Coronary artery (tissue), 2 donors: Measurements from ENCODE around the gene UBE2Q1.

Experiments used
- DNase-seq: peaks from one replicate; pipeline ENCODE4 v3.0.0-alpha.2; 2017; ENCODE audit warnings: low spot score
- H3K27ac ChIP-seq, 2 donors: fragments of 200-600 bp; sonication (generic); one replicate each; pipeline ENCODE4 v1.5.1; 2016 to 2019
- H3K4me3 ChIP-seq: fragments of 200-600 bp; sonication (generic); 2 replicates; pipeline ENCODE4 v1.5.1; 2016; ENCODE audit warnings: mild to moderate bottlenecking, moderate library complexity
- TF ChIP-seq, protein P1 (sequence below): fragments of 200-600 bp; sonication (generic); IDR thresholded peaks from one replicate; pipeline ENCODE4 v1.5.1; 2019; ENCODE audit warnings: antibody characterized with exemption

The UBE2Q1 gene

DNA sequence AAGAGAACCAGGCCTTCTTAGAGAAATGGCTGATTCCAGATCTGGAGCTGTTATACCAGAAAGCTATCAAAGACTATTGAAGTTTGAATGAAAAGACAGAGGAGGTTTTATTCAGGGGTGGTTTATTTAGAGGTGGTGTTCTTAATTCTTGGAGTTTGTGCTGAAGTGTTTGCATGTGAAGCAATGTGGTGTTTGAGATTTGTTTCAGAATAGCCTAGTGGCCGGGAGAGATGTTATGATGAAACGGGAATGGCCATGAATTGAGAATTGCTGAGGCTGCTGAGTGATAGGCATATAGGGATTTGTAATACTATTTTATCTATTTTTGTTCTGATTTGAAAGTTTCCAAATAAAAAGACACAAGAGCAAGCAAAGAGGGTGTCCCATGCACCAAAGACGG, 45.7 kb downstream of the UBE2Q1 start:
- no peak for DNase-seq
- Histone ChIP-seq H3K4me3 (no peak overlapping the region), H3K27ac (no peak overlapping the region)
- TF ChIP-seq, protein P1, sequence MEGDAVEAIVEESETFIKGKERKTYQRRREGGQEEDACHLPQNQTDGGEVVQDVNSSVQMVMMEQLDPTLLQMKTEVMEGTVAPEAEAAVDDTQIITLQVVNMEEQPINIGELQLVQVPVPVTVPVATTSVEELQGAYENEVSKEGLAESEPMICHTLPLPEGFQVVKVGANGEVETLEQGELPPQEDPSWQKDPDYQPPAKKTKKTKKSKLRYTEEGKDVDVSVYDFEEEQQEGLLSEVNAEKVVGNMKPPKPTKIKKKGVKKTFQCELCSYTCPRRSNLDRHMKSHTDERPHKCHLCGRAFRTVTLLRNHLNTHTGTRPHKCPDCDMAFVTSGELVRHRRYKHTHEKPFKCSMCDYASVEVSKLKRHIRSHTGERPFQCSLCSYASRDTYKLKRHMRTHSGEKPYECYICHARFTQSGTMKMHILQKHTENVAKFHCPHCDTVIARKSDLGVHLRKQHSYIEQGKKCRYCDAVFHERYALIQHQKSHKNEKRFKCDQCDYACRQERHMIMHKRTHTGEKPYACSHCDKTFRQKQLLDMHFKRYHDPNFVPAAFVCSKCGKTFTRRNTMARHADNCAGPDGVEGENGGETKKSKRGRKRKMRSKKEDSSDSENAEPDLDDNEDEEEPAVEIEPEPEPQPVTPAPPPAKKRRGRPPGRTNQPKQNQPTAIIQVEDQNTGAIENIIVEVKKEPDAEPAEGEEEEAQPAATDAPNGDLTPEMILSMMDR = no peak

DNA sequence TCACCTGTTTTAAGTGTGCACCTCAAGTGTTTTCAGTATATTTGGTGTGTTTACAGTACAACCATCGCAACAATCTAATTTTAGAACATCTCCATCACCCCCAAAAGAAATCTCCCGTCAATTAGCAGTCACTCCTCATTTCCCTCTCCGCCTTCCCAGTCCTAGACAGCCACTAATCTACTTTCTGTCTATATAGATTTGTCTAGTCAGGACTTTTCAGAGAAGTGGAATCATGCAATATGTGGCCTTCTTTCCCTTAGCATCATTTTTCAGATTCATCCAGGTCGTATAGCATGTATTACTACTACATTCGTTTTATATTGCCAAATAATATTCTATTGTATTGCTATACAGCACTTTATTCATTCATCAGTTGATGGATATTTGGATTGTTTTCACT, 54.6 kb downstream of the UBE2Q1 start:
- H3K4me3 ChIP-seq = no peak overlapping the region
- H3K27ac ChIP-seq = no peak overlapping the region
- DNase-seq = no peak
- TF ChIP-seq, protein P1 = no peak

DNA sequence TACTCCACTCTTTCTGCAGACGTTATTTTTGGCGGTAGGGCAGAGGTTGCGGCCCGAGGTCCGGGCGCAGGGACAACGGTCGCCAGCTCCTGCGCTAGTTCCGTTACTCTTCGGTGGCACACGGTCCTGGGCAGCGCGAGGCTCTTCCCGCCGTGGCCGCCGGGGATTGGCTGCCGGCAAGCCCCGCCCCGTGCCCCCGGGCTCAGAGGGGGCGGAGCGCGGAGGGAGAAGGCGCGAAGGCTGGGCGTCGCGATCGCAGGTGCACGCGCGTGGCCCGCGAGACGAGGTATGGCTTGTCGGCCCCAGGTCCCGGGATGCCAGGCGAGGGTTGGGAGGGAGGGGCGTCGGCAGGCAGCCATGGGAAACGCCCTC, 55.7 kb downstream of the UBE2Q1 start:
- H3K27ac ChIP-seq = peak overlapping the region in 1 of 2 donors; percentile 80
- TF ChIP-seq, protein P1 = no peak
- peak overlapping the region; percentile 74 for H3K4me3 ChIP-seq
- no peak for DNase-seq

DNA sequence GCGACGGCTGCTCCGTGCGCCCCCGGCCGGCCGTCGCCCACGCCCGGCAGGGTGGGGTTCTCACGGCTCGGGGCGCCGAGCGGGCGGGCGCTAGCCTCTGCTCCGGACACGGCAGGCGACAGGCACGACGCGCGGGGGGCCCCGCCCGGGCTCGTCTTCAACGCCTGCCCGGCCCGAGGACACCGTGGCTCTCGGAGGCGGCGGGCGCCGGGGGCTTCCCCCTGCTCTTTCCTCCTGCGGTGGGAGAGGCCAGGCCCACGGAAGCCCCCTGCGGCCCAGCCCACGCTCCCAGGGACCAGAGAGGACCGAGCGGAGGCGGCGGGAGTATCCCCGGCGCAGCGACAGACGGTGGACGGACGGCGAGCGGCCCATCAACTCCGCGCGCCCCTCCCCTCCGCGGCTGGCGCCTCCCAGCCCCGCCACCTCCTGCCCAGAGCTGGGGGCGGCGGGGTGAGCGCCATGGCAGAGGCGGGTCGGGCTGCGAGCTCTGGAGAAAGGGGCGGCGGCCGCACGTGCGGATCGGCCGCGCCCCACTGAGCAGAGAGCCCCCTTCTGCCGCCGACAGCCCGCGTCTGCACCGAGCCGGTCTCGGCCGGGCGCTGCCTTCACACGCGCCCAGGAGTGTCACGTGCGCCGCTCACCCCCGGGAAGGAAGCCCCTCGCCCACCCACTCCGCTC, 56.3 kb downstream of the UBE2Q1 start, which contains the start of the genes SHE and TDRD10:
SHE (minus strand) TSS at position 347 of the 678 bp plus-strand sequence. CDS start 386 bp downstream, outside the sequence.
TDRD10 (plus strand) TSS at position 154 of the 678 bp plus-strand sequence. CDS start 4,685 bp downstream, outside the sequence.
- TF ChIP-seq, protein P1 = no peak
- H3K27ac ChIP-seq = peak within 1 kb of the TSS in 1 of 2 donors; percentile 80
- H3K4me3 ChIP-seq = peak within 1 kb of the TSS; percentile 74
- no peak for DNase-seq

DNA sequence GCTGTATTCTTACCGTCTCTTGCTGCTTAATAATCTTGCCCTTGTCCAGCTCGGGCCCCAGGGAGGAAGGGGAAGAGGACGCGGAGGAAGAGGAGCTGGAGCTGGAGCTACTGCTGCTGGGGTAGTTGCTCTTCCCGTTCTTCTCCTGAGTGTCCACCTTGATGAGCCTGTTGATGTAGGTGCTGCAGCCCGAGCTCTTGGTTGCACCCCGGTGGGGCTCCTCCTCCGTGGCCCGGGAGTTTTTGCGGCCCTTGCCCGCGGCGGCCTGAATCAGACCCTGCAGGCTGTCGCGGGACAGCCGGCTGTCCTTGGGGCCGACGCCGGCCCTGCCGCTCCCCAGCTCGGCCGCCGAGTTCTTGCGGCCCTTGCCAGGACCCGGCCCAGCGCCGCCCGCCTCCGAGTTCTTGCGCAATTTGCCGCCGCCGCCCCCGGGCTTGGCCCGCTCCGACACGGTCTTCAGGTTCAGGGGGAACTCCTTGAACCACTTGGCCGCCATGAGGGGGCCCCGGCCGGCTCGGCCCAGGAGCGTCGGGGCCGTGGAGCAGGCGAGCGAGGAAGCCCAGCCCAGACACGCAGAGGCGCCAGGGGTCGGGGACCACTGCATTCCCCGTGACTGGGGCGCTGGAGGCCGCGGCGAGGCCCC, 56.9 kb downstream of the UBE2Q1 start:
- Histone ChIP-seq H3K27ac (peak overlapping the region in 1 of 2 donors; percentile 80), H3K4me3 (peak overlapping the region; percentile 74)
- no peak for DNase-seq
- TF ChIP-seq, protein P1 = no peak

DNA sequence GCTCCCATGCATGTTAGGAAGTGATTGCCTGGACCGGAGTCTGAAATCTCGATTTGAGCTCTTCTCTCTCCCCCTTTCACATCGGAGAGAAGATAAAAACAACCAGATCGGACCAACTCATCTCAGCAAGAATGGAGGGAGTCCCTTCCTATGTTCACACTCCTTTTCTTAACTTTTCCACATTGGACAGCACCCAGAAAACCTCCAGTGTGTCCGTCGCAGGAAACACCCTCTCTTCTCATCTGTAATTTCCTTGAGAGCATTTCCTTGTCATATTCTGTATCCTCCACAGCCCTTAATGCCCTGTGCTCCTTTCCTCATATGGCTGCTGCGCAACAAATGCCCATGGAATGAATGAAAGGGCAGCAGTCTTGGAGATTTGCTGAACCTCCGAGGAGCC, 57.9 kb downstream of the UBE2Q1 start:
- no peak for DNase-seq
- peak overlapping the region; percentile 74 for H3K4me3 ChIP-seq
- TF ChIP-seq, protein P1 = no peak
- peak overlapping the region in 1 of 2 donors; percentile 80 for H3K27ac ChIP-seq

DNA sequence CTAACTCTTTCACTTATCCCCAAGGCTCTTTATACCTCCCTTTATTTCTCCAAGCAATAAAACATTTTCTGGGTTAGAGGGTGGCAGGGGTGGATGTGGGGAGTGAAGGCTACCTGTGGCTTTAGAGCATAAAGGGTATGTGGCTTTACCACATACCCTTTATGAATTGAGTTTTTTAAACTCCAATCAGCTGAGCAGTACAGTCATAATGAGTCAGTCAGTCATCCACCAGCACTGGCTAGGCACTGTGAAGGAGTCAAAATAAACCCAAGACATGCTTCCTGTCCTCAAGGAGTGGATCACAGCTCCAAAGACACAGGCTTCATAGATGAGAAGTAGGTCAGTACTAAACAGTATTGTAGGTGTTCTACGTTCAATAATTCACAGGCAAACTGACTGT, 59.0 kb downstream of the UBE2Q1 start:
- Histone ChIP-seq H3K27ac (no peak overlapping the region), H3K4me3 (peak overlapping the region; percentile 74)
- TF ChIP-seq, protein P1 = no peak
- DNase-seq = no peak
